ENCODE measurements around the gene OR2C3.
"Not testable (repeated sequence)": the region's sequence is repeated elsewhere in the genome, so short reads cannot be mapped to it uniquely, and the experiment has no call there.

OR2C3 gene

GRCh38 chr1:247517795-247518612 is 18.2 kb downstream of the OR2C3 start:
- no peak for DNase-seq

GRCh38 chr1:247506831-247507230 is 29.4 kb downstream of the OR2C3 start:
- DNase-seq, result no peak

- DNase-seq, result no peak
These were observed 35.4 kb downstream of the OR2C3 start for GRCh38 chr1:247500865-247501264.

GRCh38 chr1:247496581-247497285 is 39.5 kb downstream of the OR2C3 start:
- no peak for DNase-seq

- DNase-seq, result no peak
These were observed 41.5 kb downstream of the OR2C3 start for GRCh38 chr1:247494767-247495166.

- no peak for DNase-seq
These were observed 43.1 kb downstream of the OR2C3 start for GRCh38 chr1:247493106-247493505.

GRCh38 chr1:247491328-247491727 is 44.9 kb downstream of the OR2C3 start:
- DNase-seq, result no peak

- peak; percentile 30 for DNase-seq
These were observed 49.2 kb downstream of the OR2C3 start for GRCh38 chr1:247487057-247487456.

GRCh38 chr1:247482747-247483146 is 53.5 kb downstream of the OR2C3 start:
- DNase-seq, result no peak

GRCh38 chr1:247476328-247477058 is 59.7 kb downstream of the OR2C3 start:
- not testable (repeated sequence) for DNase-seq

- no peak for DNase-seq
These were observed 60.4 kb downstream of the OR2C3 start for GRCh38 chr1:247475793-247476192.

All from NCI-H1092 treated with DMSO at 0.1 percent for 48 hours (cell line).